Endodermal cell (in vitro differentiated cells): Measurements from ENCODE around the gene SLC12A8. TPM values are rescaled to one million over a fixed set of nuclear protein-coding genes. Genes with fewer than 3 reads are reported as not detected.
A peak's percentile ranks its signal among the peaks of the same experiment; 100 is the strongest.

Source experiments
- DNase-seq: peaks from one replicate; pipeline ENCODE4 v3.0.0-alpha.2; 2017
- H3K27ac ChIP-seq: 2 replicates; pipeline ENCODE4 v1.5.1; 2013; ENCODE audit warnings: mild to moderate bottlenecking, low read depth, low read length, moderate library complexity
- H3K27me3 ChIP-seq: 2 replicates; pipeline ENCODE4 v1.6.1; 2013; ENCODE audit warnings: mild to moderate bottlenecking, low read length, moderate library complexity; ENCODE audit not compliant: insufficient read depth, control insufficient read depth, poor library complexity, severe bottlenecking
- H3K36me3 ChIP-seq: 2 replicates; pipeline ENCODE4 v1.7.0; 2013; ENCODE audit warnings: mild to moderate bottlenecking, low read length, moderate library complexity; ENCODE audit not compliant: control insufficient read depth, insufficient read depth
- H3K4me1 ChIP-seq: one replicate; pipeline ENCODE4 v1.7.0; 2013; ENCODE audit warnings: low read length; ENCODE audit not compliant: control insufficient read depth, insufficient read depth
- H3K4me3 ChIP-seq: 2 replicates; pipeline ENCODE4 v1.5.1; 2013; ENCODE audit warnings: mild to moderate bottlenecking, low read length, moderate library complexity
- H3K9ac ChIP-seq: 2 replicates; pipeline ENCODE4 v1.6.1; 2013; ENCODE audit warnings: mild to moderate bottlenecking, low read length, moderate library complexity; ENCODE audit not compliant: poor library complexity, severe bottlenecking; ENCODE audit errors: extremely low read depth
- H3K9me3 ChIP-seq: 2 replicates; pipeline ENCODE4 v1.6.1; 2013; ENCODE audit warnings: mild to moderate bottlenecking, low read length, moderate library complexity; ENCODE audit not compliant: control insufficient read depth
- H3K27ac Mint-ChIP-seq: 2 replicates; pipeline ENCODE4 v1.8.0; 2020; ENCODE audit warnings: mixed read lengths
- H3K27me3 Mint-ChIP-seq: 2 replicates; pipeline ENCODE4 v1.8.0; 2021; ENCODE audit warnings: mild to moderate bottlenecking, mixed read lengths; ENCODE audit not compliant: insufficient read depth
- H3K36me3 Mint-ChIP-seq: 2 replicates; pipeline ENCODE4 v1.8.0; 2020; ENCODE audit warnings: low read depth, mixed read lengths
- H3K4me1 Mint-ChIP-seq: 2 replicates; pipeline ENCODE4 v1.8.0; 2020; ENCODE audit warnings: mixed read lengths
- H3K4me3 Mint-ChIP-seq: 2 replicates; pipeline ENCODE4 v1.8.0; 2020; ENCODE audit warnings: mild to moderate bottlenecking, moderate library complexity, mixed read lengths
- H3K9me3 Mint-ChIP-seq: 2 replicates; pipeline ENCODE4 v1.8.0; 2020; ENCODE audit warnings: mild to moderate bottlenecking, mixed read lengths
- CTCF ChIP-seq: fragments of 200-600 bp; sonication (generic); conservative IDR thresholded peaks from 2 replicates; pipeline ENCODE4 v1.5.0; 2021; ENCODE audit warnings: antibody characterized with exemption, mild to moderate bottlenecking
- WGBS, 2 experiments: methylation state at CpG; one replicate each; pipeline versions ENCODE4 v1.1.5 to v1.1.7; 2013; ENCODE audit warnings: missing lambda C conversion rate in 2 of 2, mixed read lengths in 1 of 2; ENCODE audit not compliant: insufficient coverage in 1 of 2, insufficient read length in 1 of 2; 5-methylcytosine and 5-hydroxymethylcytosine counted together
- total RNA-seq, 2 donors: library from RNA; stranded (reverse); fragmentation: NEBNext Ultra II Directional in 1 of 2; extraction: Animal tissue kit (Norgen Biotek cat#: 25700) in 1 of 2; gene quantifications; 2 replicates in 1 of 2; 3 replicates in 1 of 2; pipeline ENCODE4 v1.2.1, GENCODE V29; 2021

Gene SLC12A8
- total RNA-seq, 2 donors from 2014 or later, result 17.3 to 18.6 TPM

- peaks cover 52% of the 10 kb centered on the region for H3K4me1 Mint-ChIP-seq
- DNase-seq, result no peak
- H3K27ac Mint-ChIP-seq, result no peak overlapping the region
- no peak for TF ChIP-seq CTCF
- H3K4me1 ChIP-seq, result peaks cover 16% of the 10 kb centered on the region
- H3K4me3 ChIP-seq, result no peak overlapping the region
- no peak overlapping the region for H3K4me3 Mint-ChIP-seq
- no peak overlapping the region for H3K9ac ChIP-seq
- H3K9me3 Mint-ChIP-seq, result no peaks in the 10 kb centered on the region
- peaks cover 19% of the 10 kb centered on the region for H3K36me3 Mint-ChIP-seq
- peaks cover 14% of the 10 kb centered on the region for H3K36me3 ChIP-seq
- H3K27ac ChIP-seq, result no peak overlapping the region
- peaks cover 3% of the 10 kb centered on the region for H3K27me3 Mint-ChIP-seq
- peaks cover 5% of the 10 kb centered on the region for H3K27me3 ChIP-seq
- WGBS, 2 experiments, result 85 to 91% methylated on average over 6 to 7 of the region's 7 CpGs
- H3K9me3 ChIP-seq, result no peaks in the 10 kb centered on the region
Measured at GRCh38 chr3:125051205-125051604, 161.3 kb downstream of the SLC12A8 start.

- Mint-ChIP-seq H3K36me3 (peaks cover 19% of the 10 kb centered on the region), H3K27me3 (peaks cover 3% of the 10 kb centered on the region), H3K4me3 (no peak overlapping the region), H3K27ac (no peak overlapping the region), H3K4me1 (peaks cover 52% of the 10 kb centered on the region), H3K9me3 (no peaks in the 10 kb centered on the region)
- H3K27me3 ChIP-seq, result peaks cover 5% of the 10 kb centered on the region
- no peak overlapping the region for H3K4me3 ChIP-seq
- H3K9ac ChIP-seq, result no peak overlapping the region
- 80 to 89% methylated on average over 5 to 6 of the region's 6 CpGs for WGBS, 2 experiments
- peak; percentile 26 for DNase-seq
- H3K36me3 ChIP-seq, result peaks cover 14% of the 10 kb centered on the region
- no peaks in the 10 kb centered on the region for H3K9me3 ChIP-seq
- H3K27ac ChIP-seq, result no peak overlapping the region
- peak; percentile 13 for TF ChIP-seq CTCF
- H3K4me1 ChIP-seq, result peaks cover 16% of the 10 kb centered on the region
Measured at GRCh38 chr3:125050488-125051090, 162.0 kb downstream of the SLC12A8 start.

- Mint-ChIP-seq H3K27ac (no peak overlapping the region), H3K4me3 (no peak overlapping the region), H3K36me3 (peaks cover 19% of the 10 kb centered on the region), H3K4me1 (peaks cover 39% of the 10 kb centered on the region), H3K9me3 (no peaks in the 10 kb centered on the region), H3K27me3 (no peaks in the 10 kb centered on the region)
- Histone ChIP-seq H3K4me1 (peaks cover 24% of the 10 kb centered on the region), H3K9ac (no peak overlapping the region), H3K27ac (no peak overlapping the region), H3K9me3 (no peaks in the 10 kb centered on the region), H3K27me3 (no peaks in the 10 kb centered on the region), H3K36me3 (peaks cover 16% of the 10 kb centered on the region), H3K4me3 (no peak overlapping the region)
- WGBS, 2 experiments, result 95 to 100% methylated on average over 2 to 3 of the region's 3 CpGs
- no peak for TF ChIP-seq CTCF
- no peak for DNase-seq
Measured at GRCh38 chr3:125048282-125048681, 164.3 kb downstream of the SLC12A8 start.
